AG04450 (cell line): Measurements from ENCODE around the gene FXYD1. TPM values are rescaled to one million over a fixed set of nuclear protein-coding genes. Genes with fewer than 3 reads are reported as not detected.
A peak's percentile ranks its signal among the peaks of the same experiment; 100 is the strongest.

ENCODE experiments used
- CTCF ChIA-PET: fragments of 300-600, 350-600 bp; formaldehyde crosslinking; extraction: SDS; loops from one replicate; lab custom pipeline; 2022; ENCODE audit warnings: antibody characterized with exemption, inconsistent platforms; lab: Charles Lee
- POLR2A ChIA-PET: fragments of 350-600 bp; formaldehyde crosslinking; extraction: SDS; loops from one replicate; lab custom pipeline; 2021; ENCODE audit warnings: antibody characterized with exemption, inconsistent platforms; lab: Yijun Ruan, JAX
- DNase-seq: peaks from one replicate; pipeline ENCODE4 v3.0.0-alpha.2; 2011; ENCODE audit warnings: low read depth, low spot score
- H3K27ac ChIP-seq: one replicate; pipeline ENCODE4 v1.5.1; 2012; ENCODE audit warnings: low read depth, low read length, control low read depth
- H3K27me3 ChIP-seq: one replicate; pipeline ENCODE4 v1.6.0; 2012; ENCODE audit warnings: low read length; ENCODE audit not compliant: control insufficient read depth, insufficient read depth
- H3K4me3 ChIP-seq: 2 replicates; pipeline ENCODE4 v1.5.1; 2011; ENCODE audit warnings: mild to moderate bottlenecking, low read depth, low read length, control low read depth
- H3K9me3 ChIP-seq: 2 replicates; pipeline ENCODE4 v1.5.1; 2012; ENCODE audit warnings: low read length; ENCODE audit not compliant: control insufficient read depth, insufficient read depth
- CTCF ChIP-seq: IDR thresholded peaks from 2 replicates; pipeline ENCODE4 v1.5.1; 2011; ENCODE audit warnings: low read depth, low read length, control low read depth, inconsistent platforms
- polyA plus RNA-seq: library from polyadenylated mRNA; depleted of rRNA; stranded (reverse); fragments of >200 nt; gene quantifications from 2 replicates; pipeline ENCODE4 v1.2.3, GENCODE V29; 2011

The FXYD1 gene
- polyA plus RNA-seq, 1 experiment = 1.3 TPM

DNA sequence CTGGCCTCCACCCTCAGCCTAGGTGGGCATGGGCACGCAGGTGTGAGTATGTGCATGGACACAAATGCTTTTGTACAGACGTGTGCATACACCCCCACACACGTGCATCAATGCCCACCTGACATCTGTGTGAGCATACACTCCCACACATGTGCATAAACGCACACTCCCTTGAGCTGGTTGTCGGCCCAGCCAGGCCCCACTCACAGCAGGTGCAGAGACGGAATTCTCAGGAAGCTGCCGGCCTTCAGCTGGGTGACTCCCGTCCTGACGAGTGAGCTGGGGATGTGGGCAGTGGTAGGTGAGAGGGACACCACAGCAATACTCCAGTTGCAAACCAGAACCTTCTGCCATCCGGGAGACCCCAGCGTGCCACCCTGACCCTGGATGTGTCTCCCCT lies 4.8 kb upstream of the FXYD1 start:
- no peak overlapping the region for H3K27ac ChIP-seq
- H3K4me3 ChIP-seq = no peak overlapping the region
- TF ChIP-seq CTCF = no peak
- ChIA-PET CTCF (interaction anchor here (3.1 kb wide), 1 partner anchor 90 kb away, joined by 31 read pairs; no protein-coding TSS in a partner anchor), POLR2A (no interaction called here)
- no peaks in the 10 kb centered on the region for H3K9me3 ChIP-seq
- H3K27me3 ChIP-seq = peaks cover 17% of the 10 kb centered on the region
- no peak for DNase-seq

GRCh38 chr19:35134601-35135242 lies 3.9 kb upstream of the FXYD1 start, which contains the start of gene LGI4:
Gene LGI4, minus strand, starts transcription at chr19:35135059. Its CDS starts 379 bp downstream, at chr19:35134680.
- DNase-seq = no peak
- Histone ChIP-seq H3K9me3 (no peaks in the 10 kb centered on the region), H3K27ac (no peak within 1 kb of the TSS), H3K27me3 (peaks cover 17% of the 10 kb centered on the region), H3K4me3 (no peak within 1 kb of the TSS)
- ChIA-PET CTCF (interaction anchor here (0.7 to 4.0 kb wide), 18 partner anchors 9 to 143 kb away, joined by 3 to 98 read pairs (median 7); partner anchors contain the start of genes FXYD3 and FXYD7), POLR2A (no interaction called here)
- TF ChIP-seq CTCF = no peak

DNA sequence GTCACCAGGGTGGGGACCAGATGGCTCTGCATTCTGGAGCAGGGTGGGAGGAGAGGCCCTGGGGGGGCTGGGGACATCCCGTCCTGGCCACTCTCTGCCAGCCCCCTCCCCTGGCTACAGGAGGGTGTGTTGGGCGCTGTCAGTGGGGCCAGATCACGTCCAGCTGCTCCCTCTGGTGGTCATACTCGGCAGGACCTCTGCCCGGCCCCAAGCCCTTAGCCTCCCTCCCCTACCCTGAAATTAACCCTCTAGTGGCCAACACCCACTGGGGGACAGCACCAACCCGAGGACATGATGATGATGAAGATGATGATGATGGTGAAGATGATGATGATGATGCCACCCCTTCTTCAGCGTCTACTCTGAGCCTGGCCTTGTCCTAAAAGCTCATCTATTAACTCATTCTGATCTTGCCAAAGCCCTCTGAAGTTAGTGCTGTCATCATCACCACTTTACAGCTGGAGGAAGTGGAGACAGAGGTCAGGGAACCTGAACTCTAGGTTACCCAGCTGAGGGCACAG lies 3.2 kb upstream of the FXYD1 start:
- Histone ChIP-seq H3K27me3 (peaks cover 12% of the 10 kb centered on the region), H3K9me3 (no peaks in the 10 kb centered on the region), H3K27ac (no peak overlapping the region), H3K4me3 (no peak overlapping the region)
- ChIA-PET CTCF (interaction anchor here (0.5 to 4.0 kb wide), 26 partner anchors 8 to 140 kb away, joined by 3 to 98 read pairs (median 5); partner anchors contain the start of genes FXYD3, FXYD5 and FXYD7), POLR2A (interaction anchor here (0.7 kb wide), 1 partner anchor 66 kb away, joined by 3 read pairs; no protein-coding TSS in a partner anchor)
- peak; percentile 89 for TF ChIP-seq CTCF
- DNase-seq = no peak

DNA sequence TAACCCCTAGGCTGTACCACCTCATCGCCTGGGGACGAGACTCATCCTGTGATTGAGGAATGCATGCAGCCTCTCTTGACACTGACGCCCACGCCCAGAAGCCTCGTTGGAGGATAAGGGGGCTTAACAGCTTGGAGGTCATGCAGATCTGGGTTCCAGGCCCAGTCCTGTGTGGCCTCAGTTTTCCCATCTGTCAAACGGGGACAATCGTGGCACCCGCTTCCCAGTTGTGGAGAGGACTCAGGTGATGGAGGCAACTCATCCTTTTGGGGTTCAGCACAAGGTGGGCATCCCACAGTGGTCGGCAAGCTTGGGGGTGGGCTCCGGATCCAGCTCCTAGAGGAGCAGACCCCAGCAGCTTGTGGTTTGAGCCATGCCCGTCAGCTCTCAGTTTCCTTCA lies 2.4 kb upstream of the FXYD1 start:
- no peak overlapping the region for H3K27ac ChIP-seq
- no peak for DNase-seq
- CTCF ChIA-PET = interaction anchor here (0.5 to 4.0 kb wide), 23 partner anchors 7 to 139 kb away, joined by 3 to 98 read pairs (median 7); partner anchors contain the start of genes FXYD3, FXYD5 and FXYD7
- no peaks in the 10 kb centered on the region for H3K9me3 ChIP-seq
- POLR2A ChIA-PET = interaction anchor here (0.7 kb wide), 1 partner anchor 67 kb away, joined by 3 read pairs; no protein-coding TSS in a partner anchor
- no peak overlapping the region for H3K4me3 ChIP-seq
- no peak for TF ChIP-seq CTCF
- peaks cover 5% of the 10 kb centered on the region for H3K27me3 ChIP-seq
